ENCODE measurements around the gene WASF2.
"Not testable (repeated sequence)": the region's sequence is repeated elsewhere in the genome, so short reads cannot be mapped to it uniquely, and the experiment has no call there.

WASF2 gene

DNA sequence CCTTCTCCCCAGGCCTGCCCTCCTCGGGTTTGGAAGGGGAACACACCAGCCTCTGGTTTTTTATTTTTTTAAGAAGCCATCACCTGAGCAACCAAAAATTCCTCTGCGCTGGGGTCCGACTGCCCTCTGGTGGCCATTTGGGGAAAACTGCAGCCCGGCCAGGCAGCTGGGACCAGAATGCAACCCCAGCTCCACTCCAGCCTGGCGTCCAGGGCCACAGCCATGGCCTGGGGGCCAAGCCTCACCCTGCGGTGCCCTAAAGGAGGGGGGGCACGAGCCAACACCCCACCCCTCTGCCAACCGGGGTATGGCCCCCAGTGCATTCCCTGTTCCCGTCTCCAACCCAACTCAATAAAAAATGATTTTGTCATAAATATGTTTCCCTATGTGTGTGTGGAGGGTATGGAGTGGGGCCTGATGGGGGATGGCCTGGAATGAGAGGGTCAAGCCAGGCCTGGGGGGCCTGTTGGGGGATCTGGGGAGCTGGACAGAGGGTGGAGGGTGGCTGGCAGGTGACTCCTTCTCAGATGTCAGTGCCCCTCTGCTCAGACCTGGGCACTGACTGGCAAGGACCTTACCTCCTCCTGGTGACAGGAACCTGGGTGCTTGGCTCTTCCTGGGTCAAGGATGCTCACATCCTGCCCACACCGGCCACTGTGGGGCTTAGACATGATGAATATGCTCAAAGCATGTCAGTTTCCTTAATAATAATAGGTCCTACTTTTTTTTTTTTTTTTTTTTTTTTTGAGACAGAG is 94.3 kb downstream of the WASF2 start:
- DNase-seq (ENCODE audit: low read depth): peak; percentile 63

DNA sequence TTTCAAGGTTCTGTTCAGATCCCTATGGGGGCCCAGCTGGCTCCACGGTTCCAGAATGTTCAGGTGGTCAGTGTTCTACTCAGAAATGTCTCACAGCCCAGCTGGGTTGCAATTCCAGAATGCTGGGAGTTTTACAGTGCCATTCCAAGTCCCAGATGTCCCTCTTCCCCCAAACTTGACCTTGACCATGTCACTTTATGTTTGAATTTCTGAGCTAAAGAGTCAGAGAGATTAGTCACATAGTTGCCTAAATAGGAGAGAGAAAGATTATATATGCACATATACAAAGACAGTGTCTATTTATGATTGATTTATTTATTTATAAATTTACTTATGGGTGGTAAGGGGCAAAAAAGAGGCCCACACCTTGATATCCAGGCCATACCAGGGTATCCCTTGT is 95.0 kb downstream of the WASF2 start:
- DNase-seq (ENCODE audit: low read depth): no peak

DNA sequence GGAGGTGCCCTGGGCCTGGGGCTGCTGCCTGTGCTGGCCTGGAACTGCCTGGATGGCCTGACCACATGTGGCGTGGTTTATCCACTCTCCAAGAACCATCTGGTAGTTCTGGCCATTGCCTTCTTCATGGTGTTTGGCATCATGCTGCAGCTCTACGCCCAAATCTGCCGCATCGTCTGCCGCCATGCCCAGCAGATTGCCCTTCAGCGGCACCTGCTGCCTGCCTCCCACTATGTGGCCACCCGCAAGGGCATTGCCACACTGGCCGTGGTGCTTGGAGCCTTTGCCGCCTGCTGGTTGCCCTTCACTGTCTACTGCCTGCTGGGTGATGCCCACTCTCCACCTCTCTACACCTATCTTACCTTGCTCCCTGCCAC is 95.7 kb downstream of the WASF2 start:
- no peak for DNase-seq (ENCODE audit: low read depth)

DNA sequence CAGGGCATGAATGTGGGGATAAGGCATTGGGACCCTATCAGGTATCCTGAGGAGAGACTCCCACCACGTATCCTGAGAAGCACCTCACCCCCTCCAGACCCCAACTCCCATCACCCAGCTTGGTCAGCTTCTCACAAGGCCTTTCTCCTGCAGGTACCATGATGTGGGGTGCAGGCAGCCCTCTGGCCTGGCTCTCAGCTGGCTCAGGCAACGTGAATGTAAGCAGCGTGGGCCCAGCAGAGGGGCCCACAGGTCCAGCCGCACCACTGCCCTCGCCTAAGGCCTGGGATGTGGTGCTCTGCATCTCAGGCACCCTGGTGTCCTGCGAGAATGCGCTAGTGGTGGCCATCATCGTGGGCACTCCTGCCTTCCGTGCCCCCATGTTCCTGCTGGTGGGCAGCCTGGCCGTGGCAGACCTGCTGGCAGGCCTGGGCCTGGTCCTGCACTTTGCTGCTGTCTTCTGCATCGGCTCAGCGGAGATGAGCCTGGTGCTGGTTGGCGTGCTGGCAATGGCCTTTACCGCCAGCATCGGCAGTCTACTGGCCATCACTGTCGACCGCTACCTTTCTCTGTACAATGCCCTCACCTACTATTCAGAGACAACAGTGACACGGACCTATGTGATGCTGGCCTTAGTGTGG is 96.2 kb downstream of the WASF2 start:
- DNase-seq (ENCODE audit: low read depth): no peak

DNA sequence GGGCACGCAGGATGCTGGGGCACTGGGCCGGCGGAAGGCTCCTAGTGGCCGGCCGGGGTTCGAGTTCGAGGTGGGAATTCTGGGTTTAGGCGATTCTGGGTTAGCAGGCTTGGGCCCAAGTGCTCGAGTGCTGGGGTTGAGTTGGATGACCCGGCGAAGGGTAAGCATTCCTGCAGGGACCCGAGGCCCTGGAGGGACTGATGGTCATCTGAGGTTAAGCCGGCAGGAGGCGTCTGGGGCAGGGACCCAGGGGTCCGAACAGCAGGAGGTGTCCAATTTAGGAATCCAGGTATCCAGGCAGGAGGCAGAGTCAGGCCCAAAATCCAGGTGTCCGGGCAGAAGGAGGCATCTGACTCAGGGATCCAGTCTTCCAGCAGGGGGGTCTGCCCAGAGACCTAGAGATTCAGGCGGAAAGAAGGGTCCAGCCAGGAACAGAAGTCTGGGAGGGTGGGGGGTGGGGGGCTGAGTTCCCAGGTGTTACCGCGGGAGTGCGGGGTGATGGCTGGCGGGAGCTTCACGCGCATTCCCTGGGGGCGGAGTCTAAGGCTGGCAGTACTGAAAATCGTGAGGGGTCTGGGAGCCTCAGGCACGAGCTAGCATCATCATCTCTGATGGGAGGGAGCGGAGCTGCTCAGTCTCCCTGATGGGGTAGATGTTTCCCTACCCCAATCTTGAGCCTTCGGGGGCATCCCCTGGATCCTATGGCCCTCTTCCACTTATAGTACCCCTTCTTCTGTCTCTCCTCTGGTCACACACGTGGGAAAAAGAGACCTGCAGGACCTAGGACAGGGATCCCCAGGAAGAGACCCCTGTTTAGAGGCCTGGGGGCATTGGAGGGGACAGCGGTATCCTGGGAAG is 97.0 kb downstream of the WASF2 start:
- no peak for DNase-seq (ENCODE audit: low read depth)

DNA sequence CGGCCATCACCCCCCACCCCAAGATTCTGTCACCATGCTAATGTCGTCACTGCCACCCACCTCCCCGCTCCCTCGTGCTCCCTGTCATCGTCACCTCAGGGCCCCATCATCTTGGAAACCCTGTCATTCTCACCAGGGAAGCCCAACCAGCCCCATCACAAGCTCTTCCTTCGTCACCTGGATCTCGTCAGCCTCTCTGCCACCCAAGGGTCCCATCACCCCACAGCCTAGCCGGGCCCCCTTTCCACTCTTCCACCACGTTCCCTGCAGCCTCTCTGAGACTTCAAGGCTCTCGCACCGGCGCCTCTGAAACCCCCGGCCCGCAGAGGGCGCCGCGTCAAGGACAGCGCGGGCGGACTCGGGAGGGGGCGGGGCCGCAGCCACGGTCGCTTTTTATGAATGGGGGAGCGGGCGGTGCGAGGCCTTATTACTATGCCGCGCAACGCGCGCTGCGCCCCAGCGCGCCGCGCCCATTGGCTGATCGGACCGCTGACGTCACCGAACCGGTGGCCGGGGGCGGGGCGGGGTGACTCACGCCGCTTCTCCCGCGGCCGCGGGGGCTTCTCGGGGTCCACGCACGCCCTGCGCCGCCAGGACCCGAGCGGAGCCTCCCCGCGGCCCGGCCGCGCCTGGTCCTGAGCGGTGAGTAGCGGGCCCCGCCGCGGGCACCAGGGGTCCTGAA is 97.7 kb downstream of the WASF2 start, which contains the start of gene GPR3:
TSS of gene GPR3 (plus strand) at position 527 of the 682 bp plus-strand sequence. CDS start 1,177 bp downstream, outside the sequence.
- DNase-seq (ENCODE audit: low read depth): peak; percentile 89

DNA sequence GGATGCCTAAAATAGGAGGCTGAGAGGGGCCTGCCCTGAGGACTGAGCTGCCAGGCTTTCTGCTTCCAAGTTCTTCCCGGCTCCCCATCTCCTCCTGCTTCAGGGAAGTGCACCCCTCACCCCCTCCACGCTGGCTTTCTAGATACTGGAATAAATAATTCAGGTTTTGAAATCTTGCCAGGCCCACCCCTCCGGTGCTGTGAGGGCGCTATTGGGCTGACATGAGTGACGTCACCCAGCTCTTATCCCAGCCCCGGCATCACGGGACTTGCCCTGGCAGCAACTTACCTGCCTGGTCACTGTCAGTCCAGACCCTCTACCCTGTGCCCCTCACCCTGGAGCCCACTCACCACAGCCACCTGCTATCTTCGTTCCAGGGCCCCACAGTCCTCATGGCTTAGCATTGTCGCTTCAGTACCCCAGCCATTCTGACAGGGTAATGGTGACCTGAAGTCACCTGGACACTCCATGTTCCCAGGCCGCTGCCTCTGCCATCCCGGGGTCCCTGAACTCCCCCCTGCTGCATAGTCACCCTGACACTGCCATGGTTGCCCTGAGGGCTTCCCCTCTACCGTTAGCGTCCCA is 98.4 kb downstream of the WASF2 start:
- DNase-seq (ENCODE audit: low read depth): no peak

DNA sequence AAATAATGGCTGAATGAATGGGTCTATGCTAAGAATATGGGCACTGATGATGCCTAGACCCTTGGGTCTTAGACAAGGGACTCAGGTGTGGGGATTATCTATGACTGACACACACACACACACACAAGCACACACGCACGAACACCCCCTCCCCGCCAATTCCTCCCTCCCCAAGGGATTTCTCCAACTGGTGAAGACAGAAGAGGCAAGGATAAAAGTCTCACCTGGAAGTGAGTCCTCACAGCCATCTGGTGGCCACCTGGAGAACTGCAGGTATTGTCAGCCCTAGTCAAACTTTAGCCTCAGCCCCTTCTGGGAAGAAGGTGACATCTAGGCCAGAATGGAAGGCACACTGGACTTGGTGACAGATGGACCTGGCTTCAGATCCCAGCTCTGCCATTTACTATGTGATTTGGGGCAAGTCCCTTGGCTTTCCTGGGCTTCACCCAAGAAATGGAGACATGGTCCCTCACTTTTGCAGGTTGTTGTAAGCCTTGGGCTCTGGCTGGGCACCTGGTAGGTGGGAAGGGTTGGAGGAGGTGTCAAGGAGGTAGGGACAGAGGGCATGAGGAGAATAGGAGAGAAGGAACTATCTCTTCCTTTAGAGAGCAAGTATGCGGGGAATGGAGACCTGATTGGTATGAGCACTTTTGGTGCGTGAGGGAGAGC is 101.5 kb downstream of the WASF2 start:
- DNase-seq (ENCODE audit: low read depth): peak; percentile 55

DNA sequence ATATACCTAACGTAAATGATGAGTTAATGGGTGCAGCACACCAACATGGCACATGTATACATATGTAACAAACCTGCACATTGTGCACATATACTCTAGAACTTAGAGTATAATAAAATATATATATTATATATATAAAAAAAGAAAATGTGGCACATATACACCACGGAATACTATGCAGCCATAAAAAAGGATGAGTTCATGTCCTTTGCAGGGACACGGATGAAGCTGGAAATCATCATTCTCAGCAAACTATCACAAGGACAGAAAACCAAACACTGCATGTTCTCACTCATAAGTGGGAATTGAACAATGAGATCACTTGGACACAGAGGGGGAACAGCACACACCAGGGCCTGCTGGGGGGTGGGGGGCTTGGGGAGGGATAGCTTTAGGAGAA is 105.2 kb downstream of the WASF2 start:
- DNase-seq (ENCODE audit: low read depth): not testable (repeated sequence)

DNA sequence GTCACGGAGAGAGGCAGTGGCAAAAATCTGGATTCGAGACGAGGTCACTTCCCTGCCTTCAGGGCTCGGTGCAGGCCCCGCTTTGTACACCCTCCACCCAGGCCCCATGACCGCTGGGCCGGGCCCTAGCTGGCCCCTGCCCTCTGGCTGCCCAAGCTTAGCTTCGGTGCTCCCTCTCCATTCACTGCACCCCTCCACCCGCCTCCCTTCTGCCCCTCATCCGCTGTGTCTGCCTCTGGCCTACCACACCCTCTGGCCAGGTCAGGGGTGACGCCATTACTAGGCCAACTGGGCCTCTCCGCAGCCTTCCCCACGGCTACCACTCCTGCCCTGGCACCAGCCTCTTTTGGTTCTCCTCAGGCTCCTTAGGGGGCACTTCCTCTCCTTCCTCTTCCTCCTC is 106.3 kb downstream of the WASF2 start:
- DNase-seq (ENCODE audit: low read depth): no peak

DNA sequence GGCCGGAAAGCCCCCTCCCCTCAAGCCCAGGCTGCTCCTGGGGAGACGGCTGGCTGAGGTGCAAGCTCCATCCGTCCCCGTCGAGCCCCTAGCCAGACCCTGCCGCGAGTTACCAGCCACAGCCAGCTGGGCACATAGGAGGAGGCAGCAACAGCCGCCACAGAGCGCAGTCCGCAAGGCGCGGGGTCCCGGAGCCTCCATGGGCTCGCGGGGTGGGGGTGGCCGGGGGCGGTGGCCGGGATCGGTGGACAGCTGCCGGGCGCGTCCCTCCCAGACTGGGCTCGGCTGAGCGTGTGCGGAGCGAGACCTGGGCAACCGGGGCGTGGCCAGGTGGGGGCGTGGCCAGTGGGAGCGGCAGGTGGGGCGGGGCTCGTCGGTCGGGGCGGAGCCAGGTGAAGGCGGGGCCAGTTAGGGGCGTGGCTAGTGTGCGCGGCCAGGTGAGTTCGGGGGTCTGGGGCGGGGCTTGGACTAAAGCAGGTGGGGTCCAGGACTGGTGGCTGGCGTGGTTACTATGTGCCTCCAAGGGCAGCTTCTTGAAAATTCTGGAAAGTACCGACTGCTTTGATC is 106.8 kb downstream of the WASF2 start, which contains the start of gene CD164L2:
TSS of gene CD164L2 (minus strand) at position 295 of the 567 bp plus-strand sequence. CDS start at position 201, 94 bp downstream.
- DNase-seq (ENCODE audit: low read depth): no peak

DNA sequence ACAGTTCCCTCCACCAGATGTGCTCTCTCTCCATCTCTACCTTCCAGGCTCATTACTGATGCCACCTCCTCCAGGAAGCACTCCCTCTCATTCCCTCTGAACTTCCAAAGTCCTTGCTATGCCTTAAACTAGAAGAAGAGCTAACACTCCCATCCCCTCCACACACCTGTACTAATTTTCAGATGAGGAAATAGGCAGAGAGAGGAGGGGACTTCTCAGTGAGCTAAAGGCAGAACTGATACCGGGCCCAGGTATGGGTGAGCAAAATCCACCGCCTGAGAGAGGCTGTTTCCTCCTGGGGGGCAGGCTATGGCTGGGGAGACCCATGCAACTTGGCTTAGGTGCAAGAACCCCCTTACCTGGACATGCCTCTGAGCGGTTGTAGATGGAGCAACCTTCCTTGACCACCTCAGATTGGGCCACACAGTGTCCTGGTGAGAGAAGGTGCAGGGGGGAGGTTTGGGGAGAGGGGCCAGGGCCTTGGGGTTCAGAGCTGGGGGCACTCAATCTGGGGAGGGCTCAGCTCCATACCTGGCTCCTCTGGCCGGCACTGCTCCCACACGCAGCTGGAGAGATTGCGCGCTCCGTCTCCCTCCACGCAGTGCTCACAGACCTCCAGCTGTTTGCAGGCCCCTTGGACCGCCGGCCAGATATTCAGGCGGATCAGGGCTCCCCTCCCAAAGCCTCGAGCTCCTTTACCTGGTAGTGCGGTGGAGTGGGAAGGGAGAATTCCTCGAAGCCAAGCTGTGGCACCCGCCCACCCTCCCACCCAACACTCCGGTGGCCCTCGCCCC is 107.8 kb downstream of the WASF2 start:
- no peak for DNase-seq (ENCODE audit: low read depth)

DNA sequence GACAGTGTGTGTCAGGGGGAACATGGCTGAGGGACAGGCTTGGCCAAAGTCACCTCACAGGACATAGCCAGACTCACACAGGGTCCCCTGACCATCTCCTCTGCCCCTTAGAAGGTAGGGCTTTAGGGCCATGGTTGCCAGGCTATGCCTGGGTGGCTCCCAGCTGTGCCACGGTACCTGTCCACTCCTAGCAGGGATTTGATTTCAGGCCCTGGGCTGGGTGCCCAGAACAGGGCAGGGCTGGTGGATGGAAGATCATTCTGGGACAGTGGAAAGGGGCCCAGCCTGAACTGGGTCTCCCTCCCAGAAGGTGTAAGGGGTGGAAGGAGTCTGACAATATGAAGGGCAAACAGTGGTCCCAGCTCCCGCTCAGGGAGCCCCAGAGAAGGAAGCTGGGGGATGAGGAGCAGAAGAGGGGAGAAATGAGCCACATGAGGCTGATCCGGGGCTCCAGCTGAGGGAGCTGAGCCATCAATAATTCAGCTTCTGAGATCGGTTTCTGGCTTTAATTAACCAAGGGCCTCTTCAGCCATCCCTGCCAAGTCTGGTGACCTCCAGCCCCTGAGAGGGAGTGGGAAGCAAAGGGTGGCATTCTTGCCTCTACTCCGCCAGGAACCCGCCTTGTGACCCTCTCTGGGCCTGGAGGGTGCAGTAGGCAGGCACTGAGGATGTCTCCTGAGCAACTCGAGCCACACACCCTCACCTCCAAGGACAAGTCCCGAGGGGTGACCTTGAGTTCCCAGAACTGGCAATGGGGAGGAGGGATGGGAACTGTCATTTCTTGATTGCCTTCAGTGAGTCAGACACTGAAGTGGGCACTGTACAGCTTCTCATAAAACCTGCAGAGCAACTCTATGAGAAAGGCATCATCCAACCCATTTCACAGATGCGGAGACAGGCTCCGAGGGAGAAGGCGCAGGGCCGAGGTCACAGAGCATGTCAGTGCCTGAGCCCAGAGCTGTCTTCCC is 108.9 kb downstream of the WASF2 start:
- DNase-seq (ENCODE audit: low read depth): no peak

DNA sequence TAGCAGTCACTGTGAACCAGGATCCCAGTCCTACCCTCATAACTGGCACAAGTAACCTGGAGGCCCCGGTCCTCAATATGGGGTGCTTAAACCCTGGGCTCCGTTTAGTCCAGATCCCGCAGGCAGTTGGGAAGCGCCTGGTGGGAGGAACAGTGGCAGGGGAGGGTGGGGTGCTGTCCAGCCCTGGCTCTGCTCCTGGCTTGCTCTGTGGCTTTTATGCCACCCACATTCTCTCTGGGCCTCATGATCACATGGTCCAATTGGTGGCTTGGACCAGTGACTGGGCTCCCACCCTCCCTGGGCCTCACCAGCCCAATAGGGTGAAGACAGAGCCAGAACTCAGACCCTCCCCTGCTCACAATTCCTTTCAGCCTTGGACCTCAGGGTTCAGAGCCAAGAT is 109.7 kb downstream of the WASF2 start:
- no peak for DNase-seq (ENCODE audit: low read depth)

DNA sequence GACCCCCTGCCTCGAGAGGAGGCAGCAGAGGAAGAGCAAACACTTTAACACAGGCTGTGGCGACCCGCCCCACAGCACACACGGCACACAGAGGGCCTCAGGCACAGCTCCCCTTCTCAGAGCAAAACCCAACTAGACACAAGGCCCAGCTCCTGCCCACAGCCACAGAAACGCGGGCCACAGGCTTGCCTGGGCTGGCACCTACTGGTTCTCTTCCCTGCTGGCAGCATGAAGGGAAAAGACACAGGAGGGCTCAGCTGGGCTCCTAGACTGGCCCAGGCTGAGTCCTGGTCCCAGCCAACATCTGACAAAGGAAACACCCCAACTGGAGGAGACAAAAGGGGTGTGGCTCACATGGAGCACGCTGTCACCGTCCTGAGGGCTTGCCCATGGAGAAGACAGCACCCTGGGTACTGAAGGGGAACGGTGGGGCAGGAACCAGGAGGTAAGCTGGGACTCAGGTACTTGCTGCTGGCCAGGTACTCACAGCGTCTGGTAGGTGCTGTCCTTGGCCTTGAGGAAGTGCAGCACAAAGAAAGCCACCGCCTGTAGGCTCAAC is 110.3 kb downstream of the WASF2 start:
- DNase-seq (ENCODE audit: low read depth): no peak

DNA sequence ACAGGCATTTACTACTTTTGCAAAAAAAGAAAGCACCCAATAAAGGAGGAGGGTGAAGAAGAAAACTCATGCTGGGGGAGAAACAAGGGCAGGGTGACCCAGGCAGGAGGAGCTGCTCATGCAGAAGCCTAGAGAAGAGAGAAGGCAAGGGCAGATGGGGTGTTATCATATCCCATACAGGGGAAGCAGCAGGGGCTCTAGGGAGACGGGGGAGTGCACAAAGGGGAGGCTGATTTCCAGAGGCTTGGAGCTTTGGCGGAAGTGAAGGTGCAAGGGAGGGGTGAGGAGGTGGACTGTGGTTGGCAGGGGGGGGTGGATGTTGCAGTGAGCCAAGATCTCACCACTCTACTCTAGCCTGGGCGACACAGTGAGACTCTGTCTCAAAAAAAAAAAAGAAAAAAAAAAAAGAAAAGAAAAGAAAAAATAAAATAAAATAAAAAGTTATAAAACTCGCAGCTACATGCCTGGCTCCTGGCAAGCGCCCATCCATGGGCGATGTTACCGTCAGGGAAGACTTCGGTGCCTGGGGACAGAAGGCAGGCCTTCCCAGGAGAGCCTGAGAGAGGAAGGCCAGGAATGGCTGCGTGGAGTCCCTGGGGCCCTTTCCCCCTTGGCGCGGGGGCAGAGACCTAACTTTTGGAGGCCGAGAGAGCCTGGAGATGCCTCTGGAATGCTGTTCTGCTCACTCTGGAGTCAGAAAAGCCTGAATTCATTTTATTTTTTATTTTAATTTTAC is 112.0 kb downstream of the WASF2 start:
- DNase-seq (ENCODE audit: low read depth): no peak

DNA sequence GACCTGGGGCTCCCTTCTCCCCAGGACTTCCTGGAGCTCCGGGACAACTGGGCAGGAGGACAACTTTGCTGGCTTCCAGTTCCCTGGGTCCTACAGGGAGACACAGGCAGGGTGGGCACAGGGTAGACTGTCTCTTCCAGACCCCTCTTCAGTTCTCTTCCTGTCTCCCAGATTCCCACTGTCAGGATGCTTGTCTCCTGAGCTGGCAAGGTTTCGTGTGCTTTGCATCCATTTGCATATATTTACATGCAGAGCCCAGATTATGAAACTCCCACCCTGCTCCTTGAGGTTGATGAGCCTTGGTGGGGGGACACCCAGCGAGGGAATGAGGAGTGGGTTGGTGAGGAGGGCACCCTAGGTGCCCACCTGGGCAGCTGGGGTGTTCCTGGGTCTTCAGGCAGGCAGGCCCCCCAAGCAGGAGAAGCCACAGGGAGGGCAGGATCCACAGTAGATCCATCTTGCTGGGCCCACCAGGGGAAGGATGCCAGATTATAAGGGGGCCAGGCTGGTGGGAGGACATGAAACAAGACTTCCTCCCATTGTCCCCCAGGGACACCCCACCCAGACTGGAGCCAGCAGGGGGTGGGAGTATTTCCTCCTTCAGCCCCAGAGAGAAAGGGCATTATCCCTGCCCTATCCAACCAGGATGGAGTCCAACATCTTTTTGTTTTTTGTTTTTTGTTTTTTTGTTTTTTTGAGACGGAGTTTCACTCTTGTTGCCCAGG is 115.4 kb downstream of the WASF2 start, which contains the start of gene FCN3:
TSS of gene FCN3 (minus strand) at position 463 of the 725 bp plus-strand sequence. CDS start at position 457, 6 bp downstream.
- no peak for DNase-seq (ENCODE audit: low read depth)

Data from stimulated activated CD8-positive, alpha-beta memory T cell treated with anti-CD3 and anti-CD28 coated beads, Interleukin-4, amount 100 ng/mL, for 24 hours (primary cell).